ENCODE results near the gene PLEKHG4. TPM values are rescaled to one million over a fixed set of nuclear protein-coding genes. Genes with fewer than 3 reads are reported as not detected.

PLEKHG4 gene
- total RNA-seq, 2 donors from 2014 or later, result 13.1 to 14.7 TPM

DNA sequence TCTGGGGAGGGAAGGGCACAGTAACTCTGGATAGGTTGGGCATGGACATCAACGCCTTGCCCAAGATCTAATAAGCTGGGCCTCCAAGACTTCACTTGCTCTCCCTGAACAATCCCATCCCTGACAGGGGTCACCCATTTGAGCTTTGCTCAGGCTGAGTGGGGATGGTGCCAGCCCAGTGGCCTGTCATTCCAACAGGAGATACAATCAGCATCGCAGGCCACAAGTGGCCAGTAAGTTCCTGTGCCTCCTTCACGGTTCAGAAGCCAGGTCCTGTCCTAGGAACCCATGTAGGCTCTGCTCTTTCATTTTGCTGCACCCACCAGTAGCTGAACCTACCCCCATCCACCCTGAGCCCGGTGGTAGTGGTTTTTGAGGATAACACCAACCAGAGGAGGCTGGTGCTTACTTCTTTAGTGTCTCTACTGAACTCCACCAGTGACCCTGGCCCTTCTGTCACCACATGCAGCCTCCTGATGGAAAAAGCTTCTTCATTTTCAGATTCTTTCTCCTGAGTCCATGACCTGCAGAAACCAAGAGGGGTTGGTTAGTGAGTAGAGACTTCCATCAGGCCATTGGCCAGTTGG lies 14.9 kb downstream of the PLEKHG4 start:
- TF ChIP-seq, protein P1, sequence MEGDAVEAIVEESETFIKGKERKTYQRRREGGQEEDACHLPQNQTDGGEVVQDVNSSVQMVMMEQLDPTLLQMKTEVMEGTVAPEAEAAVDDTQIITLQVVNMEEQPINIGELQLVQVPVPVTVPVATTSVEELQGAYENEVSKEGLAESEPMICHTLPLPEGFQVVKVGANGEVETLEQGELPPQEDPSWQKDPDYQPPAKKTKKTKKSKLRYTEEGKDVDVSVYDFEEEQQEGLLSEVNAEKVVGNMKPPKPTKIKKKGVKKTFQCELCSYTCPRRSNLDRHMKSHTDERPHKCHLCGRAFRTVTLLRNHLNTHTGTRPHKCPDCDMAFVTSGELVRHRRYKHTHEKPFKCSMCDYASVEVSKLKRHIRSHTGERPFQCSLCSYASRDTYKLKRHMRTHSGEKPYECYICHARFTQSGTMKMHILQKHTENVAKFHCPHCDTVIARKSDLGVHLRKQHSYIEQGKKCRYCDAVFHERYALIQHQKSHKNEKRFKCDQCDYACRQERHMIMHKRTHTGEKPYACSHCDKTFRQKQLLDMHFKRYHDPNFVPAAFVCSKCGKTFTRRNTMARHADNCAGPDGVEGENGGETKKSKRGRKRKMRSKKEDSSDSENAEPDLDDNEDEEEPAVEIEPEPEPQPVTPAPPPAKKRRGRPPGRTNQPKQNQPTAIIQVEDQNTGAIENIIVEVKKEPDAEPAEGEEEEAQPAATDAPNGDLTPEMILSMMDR (IDR thresholded peaks at IDR 0.05), result no peak
- Histone ChIP-seq H3K27ac (no peak overlapping the region), H3K4me1 (no peaks in the 10 kb centered on the region), H3K9me3 (no peaks in the 10 kb centered on the region), H3K9ac (ENCODE audit: low read depth in 2 of 2, low read length in 2 of 2) (no peak overlapping the region), H3K27me3 (no peaks in the 10 kb centered on the region), H3K4me3 (no peak overlapping the region), H3K36me3 (no peaks in the 10 kb centered on the region)
- intact Hi-C loops (cut with DNase I), result no loop called here
- DNase-seq, result no peak

DNA sequence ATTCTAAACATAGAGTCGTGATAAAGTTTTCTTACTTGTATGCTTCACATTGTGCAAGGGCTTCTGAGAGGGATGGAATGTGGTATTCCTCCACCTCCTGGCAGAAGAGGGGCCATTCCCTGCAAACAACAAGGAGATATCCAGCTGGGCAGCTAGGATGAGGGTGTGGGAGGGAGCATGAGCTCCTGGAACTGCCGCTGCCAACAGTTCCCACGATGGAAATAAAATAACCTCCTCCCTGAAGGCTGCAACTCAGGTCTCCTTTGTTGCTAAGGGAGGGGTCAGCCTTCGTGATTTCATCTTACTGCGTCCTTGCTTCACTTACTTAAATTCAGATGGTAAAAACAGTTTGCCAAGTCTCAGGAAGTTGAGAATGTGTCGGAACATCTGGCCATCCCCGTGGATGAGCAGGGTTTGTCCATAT lies 15.6 kb downstream of the PLEKHG4 start:
- no peak for DNase-seq
- intact Hi-C loops (cut with DNase I), result no loop called here
- TF ChIP-seq, protein P1 (IDR thresholded peaks at IDR 0.05), result no peak

DNA sequence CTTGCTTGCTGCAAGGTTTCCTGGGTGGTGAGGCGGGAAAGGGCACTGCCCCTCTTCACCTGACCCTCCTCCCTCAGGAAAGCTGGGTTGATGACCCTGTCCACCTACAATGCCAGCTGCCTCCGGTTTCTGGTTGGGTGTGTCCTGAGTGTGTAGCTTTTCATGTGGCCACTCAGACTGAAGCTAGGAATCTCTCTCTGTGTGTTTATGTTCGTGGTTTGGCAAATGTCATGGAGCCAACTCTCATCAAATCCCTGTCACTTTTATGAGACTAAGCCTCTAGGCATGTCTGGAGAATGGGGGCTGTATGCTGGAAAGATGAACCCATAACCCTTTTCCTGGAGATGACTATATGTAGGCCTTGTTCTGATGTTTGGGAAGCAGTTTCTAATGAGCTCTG lies 17.1 kb downstream of the PLEKHG4 start:
- intact Hi-C loops (cut with DNase I), result no loop called here
- Histone ChIP-seq H3K4me3 (no peak overlapping the region), H3K27ac (no peak overlapping the region), H3K9me3 (no peaks in the 10 kb centered on the region), H3K4me1 (no peaks in the 10 kb centered on the region), H3K36me3 (no peaks in the 10 kb centered on the region), H3K27me3 (no peaks in the 10 kb centered on the region), H3K9ac (ENCODE audit: low read depth in 2 of 2, low read length in 2 of 2) (no peak overlapping the region)
- no peak for DNase-seq
- TF ChIP-seq, protein P1 (IDR thresholded peaks at IDR 0.05), result no peak

More for the DNA sequence above, 15.6 kb downstream of the PLEKHG4 start:
- Histone ChIP-seq H3K9me3 (no peaks in the 10 kb centered on the region), H3K27ac (no peak overlapping the region), H3K9ac (ENCODE audit: low read depth in 2 of 2, low read length in 2 of 2) (no peak overlapping the region), H3K4me1 (no peaks in the 10 kb centered on the region), H3K36me3 (no peaks in the 10 kb centered on the region), H3K4me3 (no peak overlapping the region), H3K27me3 (no peaks in the 10 kb centered on the region)

DNA sequence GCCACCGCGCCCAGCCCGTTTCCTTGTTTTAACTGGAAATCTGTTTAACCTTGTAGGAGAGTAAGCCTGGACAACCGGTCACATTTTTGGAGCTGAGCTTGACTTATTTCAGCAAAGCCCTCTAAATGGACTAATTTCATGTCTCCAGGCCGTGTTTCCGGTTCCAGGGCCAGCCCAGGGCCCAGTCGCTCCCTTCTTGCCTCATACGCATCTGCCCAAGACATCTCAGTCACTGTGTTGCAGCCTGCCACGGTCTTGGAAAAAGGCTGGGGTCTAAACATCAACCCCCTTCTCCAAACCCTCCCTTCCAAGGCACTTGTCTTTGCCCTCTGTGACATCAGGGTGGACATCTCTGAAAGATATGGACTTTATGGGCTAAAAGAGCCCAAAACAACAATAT lies 18.9 kb downstream of the PLEKHG4 start:
- Histone ChIP-seq H3K27me3 (no peaks in the 10 kb centered on the region), H3K36me3 (no peaks in the 10 kb centered on the region), H3K9me3 (no peaks in the 10 kb centered on the region), H3K9ac (ENCODE audit: low read depth in 2 of 2, low read length in 2 of 2) (no peak overlapping the region), H3K27ac (no peak overlapping the region), H3K4me3 (no peak overlapping the region), H3K4me1 (no peaks in the 10 kb centered on the region)
- TF ChIP-seq, protein P1 (IDR thresholded peaks at IDR 0.05), result no peak
- no peak for DNase-seq
- intact Hi-C loops (cut with DNase I), result no loop called here

DNA sequence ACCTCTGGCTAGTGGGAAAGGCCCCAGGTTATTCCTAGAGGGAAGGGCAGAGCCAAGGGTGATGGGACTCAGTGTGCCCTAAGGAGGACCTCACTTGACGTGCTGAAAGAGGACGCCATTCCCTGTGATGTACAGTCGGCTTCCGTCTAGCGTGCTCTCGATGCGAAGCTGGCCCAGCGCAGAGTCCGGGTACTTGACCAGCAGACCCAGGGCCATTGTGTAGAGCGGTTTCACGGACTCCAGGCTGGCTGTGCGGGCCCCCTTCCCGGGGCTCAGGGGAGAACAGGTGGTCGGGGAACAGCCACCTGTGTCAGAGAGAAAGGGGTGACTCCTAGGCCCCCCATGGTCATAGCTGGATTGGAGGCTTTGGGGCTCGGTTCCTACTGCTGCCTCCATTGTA lies 19.9 kb downstream of the PLEKHG4 start:
- H3K9ac ChIP-seq (ENCODE audit: low read depth in 2 of 2, low read length in 2 of 2), result no peak overlapping the region
- H3K9me3 ChIP-seq, result no peaks in the 10 kb centered on the region
- H3K27ac ChIP-seq, result no peak overlapping the region
- intact Hi-C loops (cut with DNase I), result no loop called here
- H3K4me1 ChIP-seq, result no peaks in the 10 kb centered on the region
- no peak for DNase-seq
- no peaks in the 10 kb centered on the region for H3K27me3 ChIP-seq
- H3K36me3 ChIP-seq, result no peaks in the 10 kb centered on the region
- TF ChIP-seq, protein P1 (IDR thresholded peaks at IDR 0.05), result no peak
- H3K4me3 ChIP-seq, result no peak overlapping the region

All from colonic mucosa (tissue), 4 donors.